Stimulated activated CD8-positive, alpha-beta memory T cell treated with anti-CD3 and anti-CD28 coated beads, Interleukin-15, amount 100 ng/mL, for 48 hours (primary cell): Measurements from ENCODE around the gene GALNT17.

Experiments used
- DNase-seq, 2 donors: peaks; one replicate each; pipeline ENCODE4 v3.0.0-alpha.2; 2020; ENCODE audit warnings: low read depth in 2 of 2

GALNT17 gene

GRCh38 chr7:71389976-71390375, 258.0 kb downstream of the GALNT17 start:
- DNase-seq, result no peak

DNA sequence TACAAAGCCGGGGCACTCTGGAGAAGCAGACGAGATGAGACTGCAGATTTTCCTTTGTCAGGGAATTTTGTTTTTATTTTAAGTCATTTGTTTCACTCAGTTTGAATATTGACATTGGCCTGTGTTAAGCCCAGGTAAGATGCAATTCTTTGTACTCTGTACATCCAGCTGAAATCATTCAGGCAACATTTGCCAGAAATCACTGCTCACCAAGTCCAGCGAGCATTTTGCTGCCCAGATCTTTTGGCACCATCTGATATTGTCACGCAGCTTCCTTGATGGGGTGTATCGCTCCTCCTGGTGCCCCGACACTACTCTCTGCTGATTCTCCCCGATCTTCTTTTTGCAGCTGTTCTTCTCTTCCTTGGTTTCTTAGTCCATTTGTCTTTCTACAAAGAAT, 261.7 kb downstream of the GALNT17 start:
- DNase-seq, result no peak

- no peak for DNase-seq
Observed at GRCh38 chr7:71402684-71403083, 270.7 kb downstream of the GALNT17 start.

- no peak for DNase-seq
Observed at GRCh38 chr7:71403202-71403946, 271.4 kb downstream of the GALNT17 start.

GRCh38 chr7:71404726-71405345, 272.9 kb downstream of the GALNT17 start:
- no peak for DNase-seq

DNA sequence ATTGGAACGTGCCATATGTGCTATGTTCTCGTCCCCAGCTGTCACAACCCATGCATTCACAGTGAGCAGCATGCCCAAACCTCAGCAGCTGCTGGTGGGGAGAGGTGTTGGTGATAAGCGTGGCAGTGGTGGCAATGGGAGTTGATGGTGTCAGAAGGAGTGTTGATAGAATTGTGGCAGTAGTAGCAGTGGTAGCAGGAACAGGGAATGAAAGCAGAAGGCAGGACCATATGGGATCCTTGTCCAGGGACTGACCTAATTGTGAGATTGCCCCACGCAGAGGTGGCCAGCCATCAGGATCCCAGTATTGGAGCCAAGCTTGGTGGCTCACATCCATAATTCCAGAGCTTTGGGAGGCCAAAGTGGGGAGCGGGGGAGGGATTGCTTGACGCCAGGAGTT, 276.3 kb downstream of the GALNT17 start:
- DNase-seq, result no peak

DNA sequence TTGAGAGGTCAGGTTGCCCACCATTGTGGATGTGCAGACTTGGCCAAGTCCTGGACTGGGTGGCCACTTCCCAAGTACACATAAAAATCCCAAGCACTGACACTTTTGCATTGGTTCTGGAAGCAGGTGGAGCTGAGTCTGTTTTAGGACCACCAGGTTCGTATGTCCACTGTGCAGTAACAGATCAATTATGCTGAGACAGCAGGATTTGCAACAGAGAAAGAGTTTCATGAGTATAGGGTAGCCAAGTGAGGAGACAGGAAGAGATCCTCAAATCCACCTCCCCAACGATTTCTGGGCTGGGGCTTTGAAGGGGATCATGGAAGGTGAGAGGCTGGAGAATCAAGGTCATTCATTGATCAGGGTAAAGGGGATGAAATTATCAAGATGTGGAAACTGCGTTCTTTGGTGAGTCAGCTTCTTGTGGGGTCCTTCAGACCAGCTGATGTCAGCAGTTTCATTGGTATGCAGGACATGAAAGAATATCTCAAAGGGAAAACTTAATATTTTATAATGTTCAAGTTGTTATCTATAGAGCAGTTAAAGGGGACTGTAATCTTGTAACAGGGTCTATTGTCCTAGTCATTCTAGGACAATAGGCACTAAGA, 277.7 kb downstream of the GALNT17 start:
- no peak for DNase-seq

- no peak for DNase-seq
Observed at GRCh38 chr7:71411475-71411874, 279.5 kb downstream of the GALNT17 start.

DNA sequence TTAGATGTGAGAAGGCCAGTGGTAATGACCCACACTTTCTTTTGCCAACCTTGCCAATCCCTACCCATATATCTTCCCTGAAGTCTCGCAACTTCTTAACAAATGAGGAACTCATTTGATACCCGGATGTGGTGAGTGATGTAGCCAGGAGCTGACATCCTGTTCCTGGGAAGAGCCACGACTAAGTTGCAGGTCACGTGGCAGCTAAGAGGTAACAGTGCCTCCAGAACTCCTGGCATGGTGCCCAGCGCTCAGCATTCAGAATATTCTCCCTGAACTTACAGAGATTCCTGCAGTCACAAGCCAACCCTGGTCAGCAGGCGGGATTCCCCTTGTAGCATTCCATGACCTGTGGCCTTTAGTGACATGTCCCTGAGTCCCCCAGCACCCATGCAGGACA, 282.5 kb downstream of the GALNT17 start:
- no peak for DNase-seq

DNA sequence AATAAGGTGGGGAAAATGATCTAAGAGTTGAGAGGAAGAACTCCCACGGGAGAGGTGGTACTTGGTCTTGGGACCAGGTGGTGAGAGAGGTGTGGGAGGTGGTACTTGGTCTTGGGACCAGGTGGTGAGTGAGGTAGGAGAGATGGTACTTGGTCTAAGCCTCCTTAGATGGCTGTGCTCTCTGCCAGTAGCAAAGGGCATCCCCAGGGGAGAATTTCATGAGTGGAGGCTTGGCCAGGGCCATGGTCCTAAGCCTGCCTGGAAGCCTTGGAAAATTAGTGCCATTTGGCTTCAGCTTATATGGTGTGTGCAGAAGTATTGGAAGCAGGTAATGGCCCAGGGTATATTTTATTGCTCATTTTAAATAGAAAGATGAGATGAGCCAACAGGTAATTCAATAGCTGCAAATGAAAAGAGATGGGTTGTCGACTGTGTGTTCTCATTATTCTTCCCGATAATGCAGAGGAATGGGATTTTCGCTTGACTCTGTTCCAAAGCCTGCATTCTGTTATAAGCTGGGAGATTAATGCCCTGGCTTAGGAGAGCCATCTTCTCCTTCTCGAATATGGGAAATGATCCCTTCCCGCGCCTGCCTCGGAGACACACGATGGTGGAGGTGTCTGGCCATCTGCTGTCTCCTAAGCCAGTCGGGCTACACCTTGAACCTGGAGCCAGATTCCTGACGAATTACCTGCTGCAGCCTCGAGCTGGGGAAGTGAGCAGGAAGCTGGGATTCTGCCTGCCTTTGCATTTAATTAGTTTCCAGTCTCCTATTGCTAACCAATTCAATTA, 287.8 kb downstream of the GALNT17 start:
- no peak for DNase-seq

- DNase-seq, result no peak
Observed at GRCh38 chr7:71422104-71422503, 290.2 kb downstream of the GALNT17 start.

DNA sequence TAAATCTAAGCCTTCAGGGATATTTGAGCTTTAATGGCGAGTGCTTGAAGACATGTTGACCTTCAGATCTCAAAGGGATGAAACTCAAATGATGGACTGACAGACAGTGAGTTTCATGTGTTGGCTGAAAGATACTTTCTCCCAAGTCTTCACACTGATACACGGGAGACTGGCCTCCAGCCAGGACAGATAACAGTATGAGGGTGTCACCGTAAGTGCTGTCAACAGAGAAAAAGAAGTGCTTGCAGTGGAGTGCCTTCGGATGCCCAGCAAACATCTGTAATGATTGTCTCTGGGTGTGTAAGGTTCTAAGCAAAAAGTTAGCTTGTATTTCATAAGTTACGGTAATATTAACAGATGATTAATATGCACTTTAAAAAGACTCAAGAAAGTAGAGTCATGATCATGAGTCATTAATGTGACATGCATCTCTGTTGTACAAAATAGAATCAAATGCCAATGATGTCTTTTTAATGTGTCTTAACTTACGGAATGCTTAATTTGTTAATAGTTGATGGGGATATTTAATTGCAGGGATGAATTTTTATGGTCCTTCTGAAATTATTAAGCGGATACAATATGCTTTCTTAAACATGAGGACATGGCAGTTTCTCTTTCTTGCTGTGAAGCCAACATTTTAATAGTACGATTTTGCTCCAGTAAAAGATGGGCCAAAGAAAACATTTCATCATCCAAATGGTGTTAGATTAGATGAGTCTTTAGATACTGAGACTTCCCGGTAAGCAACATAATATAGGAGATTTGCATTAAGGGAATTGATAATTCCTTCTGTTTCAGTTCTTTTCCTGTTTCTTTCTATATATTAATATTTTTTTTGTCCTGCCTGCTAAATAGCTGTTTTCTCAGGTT, 292.5 kb downstream of the GALNT17 start:
- no peak for DNase-seq

- DNase-seq, result no peak
Observed at GRCh38 chr7:71429083-71429482, 297.1 kb downstream of the GALNT17 start.

DNA sequence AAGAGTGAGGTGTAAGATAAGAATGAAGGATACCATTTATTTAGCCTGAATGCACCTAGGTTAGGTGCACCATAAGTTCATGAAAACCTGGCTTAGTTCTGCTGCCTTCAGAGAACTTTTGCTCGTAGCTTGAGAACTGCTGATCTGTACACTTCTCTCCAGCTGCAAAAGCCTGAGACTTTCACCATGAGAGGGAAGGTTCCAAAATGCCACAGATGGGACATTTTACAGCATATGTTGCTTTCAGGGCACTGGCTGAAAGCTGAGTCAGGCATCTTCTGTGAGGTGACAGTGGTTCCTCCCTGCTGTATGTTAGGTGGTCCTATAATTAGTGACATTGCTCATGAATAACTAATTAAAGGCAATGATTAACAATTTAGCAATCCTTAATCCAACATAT, 298.3 kb downstream of the GALNT17 start:
- no peak for DNase-seq

DNA sequence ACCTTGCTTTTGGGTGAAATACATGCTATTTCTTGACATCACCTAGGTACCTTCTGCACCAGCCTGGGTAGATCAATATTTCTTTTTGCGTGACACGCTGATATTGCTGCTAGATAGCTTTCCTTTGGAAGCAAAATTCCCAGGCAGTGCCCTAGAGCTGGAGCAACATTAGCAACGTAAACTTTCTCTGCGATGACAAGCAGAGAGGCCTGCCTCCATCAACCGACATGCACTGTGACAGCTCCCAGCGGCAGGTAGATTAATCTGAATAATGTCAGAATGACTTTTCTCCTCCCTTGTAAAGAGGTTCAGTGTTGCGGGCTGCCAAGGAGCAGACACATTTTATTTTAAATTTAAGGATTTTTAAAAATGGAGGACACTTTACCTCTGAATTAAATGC, 307.4 kb downstream of the GALNT17 start:
- DNase-seq, result no peak

DNA sequence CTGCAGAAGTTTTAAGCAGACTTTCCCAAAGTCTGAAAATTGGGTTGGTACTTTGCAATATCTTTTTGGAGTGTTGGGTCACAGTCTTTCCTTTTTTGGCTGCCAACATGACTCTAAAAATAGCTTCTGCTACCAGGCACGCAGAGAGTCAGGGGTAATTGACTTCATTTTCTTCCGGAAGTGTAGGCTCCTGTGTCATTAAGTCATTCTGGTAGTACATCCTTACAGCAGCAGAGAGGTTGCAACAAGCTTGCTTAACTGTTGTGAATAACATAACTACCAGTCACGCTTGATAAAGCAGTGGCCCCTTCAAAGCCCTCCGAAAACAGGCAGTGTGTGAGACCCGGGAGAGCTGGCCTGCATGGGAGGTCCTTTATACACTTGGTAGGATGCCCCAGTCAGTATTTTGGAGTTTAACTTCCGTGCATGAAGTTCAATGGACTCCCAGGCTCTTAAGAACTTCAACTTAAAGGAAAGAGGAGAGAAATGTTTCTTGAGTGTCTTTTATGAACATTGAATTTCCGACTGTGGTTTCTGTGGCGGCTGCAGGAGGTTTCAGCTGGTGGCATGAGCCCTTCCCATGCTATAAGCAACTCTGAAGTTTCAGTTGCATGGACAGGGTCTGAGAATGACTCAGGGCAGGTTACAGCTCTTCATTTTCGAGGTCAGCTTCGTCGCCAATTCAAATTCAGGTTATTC, 310.7 kb downstream of the GALNT17 start:
- no peak for DNase-seq

DNA sequence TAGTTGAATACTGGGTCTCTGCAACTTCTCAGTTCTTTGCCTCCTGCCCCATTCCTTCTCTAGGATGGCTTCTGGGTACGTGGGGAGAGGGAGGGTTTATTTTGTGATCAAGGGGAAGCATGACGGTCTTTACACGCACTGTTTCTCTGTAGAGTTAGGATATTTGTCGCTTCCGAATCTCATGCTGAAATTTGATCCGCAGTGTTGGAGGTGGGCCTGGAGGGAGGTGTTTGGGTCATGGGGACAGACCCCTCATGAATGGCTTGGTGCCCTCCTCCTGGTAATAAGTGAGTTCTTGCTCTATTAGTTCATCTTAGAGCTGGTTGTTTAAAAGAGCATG, 311.2 kb downstream of the GALNT17 start:
- DNase-seq, result no peak

DNA sequence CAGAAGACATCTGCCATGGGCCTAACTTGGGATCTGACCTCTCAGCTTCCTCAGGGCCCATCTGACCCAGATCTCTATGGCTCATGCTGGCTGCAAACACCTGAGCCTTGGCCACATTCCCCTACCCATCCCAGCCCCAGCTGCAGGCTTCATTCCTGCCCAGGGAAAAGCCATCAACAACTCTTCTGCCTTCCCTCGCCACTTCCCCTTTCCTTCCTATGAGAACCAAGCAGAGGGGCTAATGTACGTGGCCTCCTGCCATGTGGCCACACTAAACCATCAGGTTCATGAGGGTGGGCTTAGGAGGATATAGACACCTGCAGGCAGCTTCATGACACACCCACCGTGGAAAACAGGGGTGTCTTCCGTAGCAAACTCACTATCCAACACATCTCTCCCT, 312.2 kb downstream of the GALNT17 start:
- DNase-seq, result no peak

DNA sequence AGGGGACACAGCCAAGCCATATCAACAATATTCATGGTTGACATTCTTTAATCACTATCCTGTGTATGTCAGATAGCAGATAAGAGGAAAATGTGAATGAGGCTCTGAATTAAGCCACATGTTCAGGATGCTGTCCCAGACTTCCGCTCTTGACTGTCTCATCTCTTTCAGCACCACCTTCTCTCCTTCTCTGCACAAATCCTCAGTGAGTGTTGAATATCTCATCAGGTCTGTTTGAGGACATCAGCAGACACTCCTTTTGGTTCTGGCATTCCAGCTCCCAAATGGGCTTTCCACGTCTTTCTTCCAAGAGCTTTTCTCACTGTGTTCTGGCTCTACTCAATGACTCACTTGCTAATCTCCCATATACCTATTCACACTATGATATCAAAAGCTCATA, 321.7 kb downstream of the GALNT17 start:
- DNase-seq, result no peak

DNA sequence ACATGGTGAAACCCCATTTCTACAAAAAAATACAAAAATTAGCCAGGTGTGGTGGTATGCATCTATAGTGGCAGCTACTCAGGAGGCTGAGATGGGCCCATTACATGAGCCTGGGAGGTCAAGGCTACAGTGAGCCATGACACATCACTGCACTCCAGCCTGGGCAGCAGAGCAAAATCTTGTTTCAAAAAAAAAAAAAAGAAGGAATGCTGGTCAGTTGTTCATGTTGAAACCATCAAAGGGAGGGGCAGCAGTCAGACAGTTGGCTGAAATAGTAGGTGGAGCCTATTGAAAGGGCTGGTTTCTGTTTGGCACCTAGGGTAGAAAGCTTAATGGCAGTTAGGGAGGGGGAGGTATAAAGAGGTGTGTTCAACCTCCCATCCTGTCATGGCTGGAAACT, 323.0 kb downstream of the GALNT17 start:
- DNase-seq, result no peak

- no peak for DNase-seq
Observed at GRCh38 chr7:71457021-71457420, 325.1 kb downstream of the GALNT17 start.
